CD4-positive, alpha-beta T cell treated with Interleukin-10 for 1 hour (primary cell): ENCODE results near the gene SHB.
"Not testable (repeated sequence)": the region's sequence is repeated elsewhere in the genome, so short reads cannot be mapped to it uniquely, and the experiment has no call there.

ENCODE experiments used
- DNase-seq: peaks from one replicate; pipeline ENCODE4 v3.0.0-alpha.2; 2020

Gene SHB

DNA sequence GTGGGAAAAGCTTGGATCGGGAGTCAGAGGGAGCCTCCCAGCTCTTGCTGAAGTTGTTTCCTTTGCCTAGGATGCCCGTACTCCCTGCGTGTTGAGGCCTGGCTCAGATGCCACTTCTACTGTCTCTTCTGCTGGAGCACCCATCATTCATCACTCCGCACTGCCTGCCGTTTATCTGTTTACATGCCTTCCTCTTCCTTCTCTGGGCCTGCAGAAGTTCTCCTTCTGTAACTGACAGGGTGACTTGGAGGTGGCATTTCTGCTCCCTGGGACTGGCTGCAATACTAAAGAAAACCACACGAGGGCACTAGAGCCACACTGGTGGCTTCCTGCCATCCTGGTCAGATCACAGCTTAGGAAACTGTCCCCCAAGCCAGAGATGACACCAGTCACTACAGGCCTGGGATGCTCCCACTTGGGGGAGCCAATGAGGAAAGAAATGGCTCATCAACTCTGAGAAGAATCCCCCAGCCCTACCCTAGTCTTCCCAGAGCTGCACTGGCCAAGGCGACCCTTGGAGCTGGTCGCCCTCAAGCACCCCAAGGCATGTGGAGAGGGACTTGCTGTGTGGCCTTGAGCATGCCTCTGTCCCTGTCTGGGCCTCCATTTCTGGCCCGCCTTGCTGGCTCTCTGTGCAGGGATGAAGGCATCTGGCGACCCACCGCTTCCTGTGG, 155.4 kb downstream of the SHB start:
- DNase-seq = peak; percentile 83

DNA sequence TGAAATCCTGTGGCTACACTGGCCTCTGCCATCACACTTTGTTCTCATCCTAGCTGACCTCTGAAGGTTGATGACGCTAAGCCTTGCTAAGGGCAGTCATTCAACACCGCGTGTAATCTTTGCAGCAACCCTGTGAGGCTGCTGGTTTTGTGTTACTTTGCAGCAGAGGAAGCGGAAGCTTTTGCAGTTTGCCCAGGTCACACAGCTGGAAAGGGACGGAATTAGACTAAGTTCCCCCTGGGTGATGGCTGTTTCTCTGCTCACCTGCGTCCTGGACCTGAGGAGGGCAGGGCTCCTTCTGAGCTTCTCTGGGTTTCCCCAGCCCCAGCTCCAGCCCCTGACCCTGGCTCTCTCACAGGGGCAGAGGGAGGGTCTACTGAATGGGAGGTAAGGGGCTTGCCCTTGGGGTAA, 157.8 kb downstream of the SHB start:
- DNase-seq = no peak

- DNase-seq = no peak
These were observed 158.8 kb downstream of the SHB start for GRCh38 chr9:37910271-37910670.

- DNase-seq = not testable (repeated sequence)
These were observed 159.2 kb downstream of the SHB start for GRCh38 chr9:37909836-37910235.

- DNase-seq = no peak
These were observed 159.7 kb downstream of the SHB start for GRCh38 chr9:37909326-37909725.

- peak; percentile 5 for DNase-seq
These were observed 160.3 kb downstream of the SHB start for GRCh38 chr9:37908698-37909186.

- no peak for DNase-seq
These were observed 160.7 kb downstream of the SHB start for GRCh38 chr9:37908283-37908682.

DNA sequence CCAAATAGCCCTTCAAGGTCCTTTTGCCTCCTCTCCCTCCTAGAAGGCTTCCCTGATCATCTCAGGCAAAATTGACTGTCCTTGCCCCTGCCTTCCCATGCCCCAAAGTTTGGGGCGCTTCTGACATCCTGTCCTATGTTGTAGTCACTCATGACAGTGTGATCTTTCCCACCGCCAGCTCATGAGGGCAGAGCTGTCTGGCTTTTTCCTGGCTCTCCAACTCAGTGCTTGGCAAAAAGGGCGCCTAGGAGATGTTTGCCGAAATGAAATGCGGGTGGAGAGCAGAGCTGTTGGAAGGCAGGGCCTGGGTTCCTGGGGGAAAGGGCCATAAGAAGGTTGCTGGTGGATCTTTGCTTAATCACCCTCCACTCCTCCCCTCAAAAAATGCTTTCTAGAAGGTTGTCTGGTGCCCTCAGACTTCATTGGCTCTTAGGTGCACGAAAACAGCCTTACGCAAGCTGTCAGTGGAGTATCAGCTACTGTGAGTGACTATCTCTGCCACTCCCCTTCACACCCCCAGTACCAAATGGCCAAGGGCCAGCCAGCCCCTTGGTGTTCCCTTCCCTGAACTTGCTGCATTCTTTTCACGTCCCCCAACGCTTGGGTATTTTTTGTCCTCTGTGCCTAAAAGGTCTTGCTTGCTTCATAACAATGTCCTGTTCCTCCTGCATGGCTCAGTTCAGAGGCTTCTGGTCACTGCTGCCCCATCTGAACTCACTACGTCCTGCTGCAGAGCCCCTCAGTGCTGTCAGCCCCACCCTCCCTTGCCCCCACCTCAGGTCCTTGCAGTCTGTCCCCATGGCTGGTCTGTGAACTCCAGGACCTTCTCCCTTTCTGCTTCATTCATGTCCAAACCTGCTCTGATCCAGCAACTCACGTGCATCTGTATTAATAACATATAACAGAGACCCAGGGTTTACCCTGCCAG, 162.5 kb downstream of the SHB start:
- no peak for DNase-seq

GRCh38 chr9:37905776-37906175, 163.3 kb downstream of the SHB start:
- DNase-seq = no peak

DNA sequence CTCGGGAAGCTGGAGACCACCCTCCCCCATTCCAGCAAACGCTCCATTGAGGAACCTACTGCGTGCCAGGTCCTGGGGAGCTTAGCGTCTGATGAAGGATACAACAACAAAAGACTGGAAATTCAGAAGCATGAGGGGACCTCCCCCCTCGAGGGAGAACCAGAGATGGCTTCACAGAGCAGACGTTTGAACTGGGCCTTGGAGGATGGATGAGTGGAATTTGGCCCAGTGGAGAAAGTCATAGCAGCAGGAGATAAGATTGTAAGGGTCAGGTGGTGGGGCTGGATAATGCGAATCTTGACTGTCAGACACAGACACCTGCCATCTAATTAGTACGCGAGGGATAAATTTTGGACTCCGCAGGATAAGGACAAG, 163.9 kb downstream of the SHB start:
- DNase-seq = no peak

DNA sequence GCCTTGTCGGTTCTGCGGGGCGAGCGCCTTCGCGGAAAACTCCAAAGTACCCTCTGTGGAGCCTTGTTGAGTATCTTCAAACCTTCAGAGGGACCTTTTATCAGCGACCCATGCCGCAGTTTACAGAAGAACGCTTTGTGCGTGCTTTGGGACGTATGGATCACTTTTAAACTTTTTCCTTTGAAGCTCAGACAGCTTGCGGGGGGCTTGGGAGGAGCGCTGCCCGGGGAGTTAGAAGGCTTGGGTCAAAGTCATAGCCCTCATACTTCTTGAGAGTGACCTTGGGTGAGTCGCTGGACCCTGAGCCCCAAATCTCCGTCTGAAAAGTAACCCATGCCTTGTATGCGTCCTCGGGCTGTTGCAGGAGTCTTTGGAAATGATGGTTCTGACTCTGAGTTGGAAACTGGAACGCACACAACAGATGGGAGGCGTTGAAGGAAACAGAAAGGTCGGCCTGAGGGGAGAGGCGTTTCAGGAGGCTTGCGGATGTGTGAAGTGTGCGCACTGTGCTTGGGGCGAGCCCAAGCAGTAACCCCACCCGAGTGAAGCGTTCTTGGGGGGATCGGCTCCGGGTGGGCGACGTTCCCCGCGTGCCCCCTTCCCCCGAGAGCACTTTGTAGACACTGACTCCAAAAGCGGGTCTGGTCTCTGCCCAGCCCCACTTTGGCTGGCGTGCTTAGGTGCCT, 164.4 kb downstream of the SHB start:
- no peak for DNase-seq

- DNase-seq = peak; percentile 97
These were observed 165.2 kb downstream of the SHB start, which contains the start of gene SLC25A51 for GRCh38 chr9:37903647-37904444. TSS of gene SLC25A51 (minus strand) at chr9:37904127. CDS start at chr9:37888550, 15,577 bp downstream.

DNA sequence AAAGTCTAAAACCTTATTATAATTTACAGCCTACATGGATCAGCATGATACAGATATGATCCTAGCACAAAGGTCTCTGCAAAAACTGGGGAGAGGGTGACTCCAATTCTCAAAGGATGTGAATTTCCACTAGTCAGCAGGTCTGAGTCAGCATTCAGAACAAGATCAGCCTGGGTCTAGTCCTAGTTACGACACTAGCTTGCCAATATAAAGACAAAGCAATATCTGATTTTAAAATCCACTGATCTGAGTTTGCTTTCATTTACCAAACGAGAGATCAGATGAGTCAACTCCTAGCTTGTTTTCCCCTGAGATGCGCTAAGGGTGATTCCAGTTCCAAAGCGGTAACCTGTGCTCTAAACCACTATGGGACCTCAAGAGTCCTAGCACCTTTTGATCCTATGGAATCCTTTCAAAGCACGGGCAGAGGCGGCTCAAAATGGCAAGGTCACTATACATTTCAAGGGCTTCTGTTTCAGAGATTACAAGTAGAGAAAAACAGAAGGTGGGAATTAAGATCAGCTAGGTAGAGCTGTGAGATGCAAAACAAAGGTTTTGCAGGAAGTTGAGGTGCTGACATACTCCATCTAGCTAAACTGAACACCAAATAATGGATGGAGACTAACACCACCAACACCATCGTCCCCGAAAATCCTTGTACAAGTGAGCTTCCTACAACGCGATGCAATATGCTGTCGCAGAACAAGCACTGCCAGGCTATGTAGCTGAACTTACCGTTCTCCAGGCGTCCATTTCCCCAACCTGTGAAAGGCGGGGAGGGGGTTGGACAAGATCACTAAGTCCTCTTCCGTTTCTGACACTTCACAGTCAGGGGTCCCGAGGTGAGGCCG, 166.0 kb downstream of the SHB start:
- peak; percentile 2 for DNase-seq

GRCh38 chr9:37902131-37902530, 166.9 kb downstream of the SHB start:
- no peak for DNase-seq

DNA sequence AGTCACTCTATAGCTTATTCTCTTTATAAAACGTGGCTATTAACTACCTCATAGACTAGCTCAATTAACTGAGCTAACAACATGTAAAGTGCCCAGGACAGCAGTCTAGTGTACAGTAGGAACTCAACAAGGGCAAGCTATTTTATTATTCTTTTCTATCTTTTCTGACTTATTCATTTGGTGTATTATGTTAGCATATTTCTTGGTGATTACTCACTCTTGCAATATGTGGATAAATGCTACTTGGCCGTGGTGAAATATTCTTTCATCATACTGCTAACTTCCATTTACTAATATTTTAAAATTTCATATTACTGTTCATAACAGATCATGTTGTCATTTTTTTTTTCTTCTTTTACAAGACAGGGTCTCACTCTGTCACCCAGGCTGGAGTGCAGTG, 170.0 kb downstream of the SHB start:
- DNase-seq = no peak

DNA sequence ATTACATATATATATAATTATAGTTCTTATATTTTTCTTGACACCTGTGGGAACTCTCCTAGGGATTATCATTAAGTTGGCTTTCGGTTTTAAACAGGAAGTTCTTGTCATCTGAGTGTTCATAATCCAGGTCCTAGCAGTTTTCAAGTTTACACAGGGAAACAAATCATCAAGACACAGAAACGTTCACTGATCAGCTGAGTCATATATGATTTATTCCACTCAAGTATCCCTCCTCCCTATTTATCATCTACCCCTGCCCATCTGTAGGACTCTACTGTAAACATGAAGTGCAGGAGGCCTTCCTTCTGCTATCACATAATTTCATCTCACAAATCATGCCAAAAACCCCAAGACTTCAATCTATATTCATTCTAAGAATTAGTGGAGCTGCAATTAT, 171.4 kb downstream of the SHB start:
- DNase-seq = no peak

GRCh38 chr9:37892063-37892462, 177.0 kb downstream of the SHB start:
- DNase-seq = no peak

DNA sequence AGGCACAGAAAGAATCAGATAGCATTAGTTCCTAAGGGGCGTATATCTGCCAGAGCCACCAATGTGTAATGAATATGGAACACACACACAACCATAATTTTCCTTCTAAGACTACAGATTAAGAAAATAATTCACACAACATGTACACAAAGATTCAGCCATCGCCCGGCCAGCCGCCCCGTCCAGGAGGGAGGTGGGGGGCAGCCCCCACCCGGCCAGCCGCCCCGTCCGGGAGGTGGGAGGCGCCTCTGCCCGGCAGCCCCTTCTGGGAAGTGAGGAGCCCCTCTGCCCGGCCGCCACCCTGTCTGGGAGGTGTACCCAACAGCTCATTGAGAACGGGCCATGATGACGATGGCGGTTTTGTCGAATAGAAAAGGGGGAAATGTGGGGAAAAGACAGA, 178.0 kb downstream of the SHB start:
- DNase-seq = not testable (repeated sequence)

- DNase-seq = no peak
These were observed 179.5 kb downstream of the SHB start for GRCh38 chr9:37889536-37889935.

GRCh38 chr9:37887977-37888583, 180.9 kb downstream of the SHB start:
- not testable (repeated sequence) for DNase-seq

GRCh38 chr9:37880916-37881479, 188.0 kb downstream of the SHB start:
- no peak for DNase-seq
